VCaP (cell line): ENCODE results near the gene HES3.
A peak's percentile ranks its signal among the peaks of the same experiment; 100 is the strongest.

Source experiments
- H3K27ac ChIP-seq: fragments of 450-650 bp; 2 replicates; pipeline ENCODE4 v1.5.1; 2017
- TF ChIP-seq, protein P1 (sequence below): fragments of 450-650 bp; conservative IDR thresholded peaks from 2 replicates; pipeline ENCODE4 v1.5.1; 2017; ENCODE audit warnings: mild to moderate bottlenecking, moderate library complexity

The HES3 gene, protein sequence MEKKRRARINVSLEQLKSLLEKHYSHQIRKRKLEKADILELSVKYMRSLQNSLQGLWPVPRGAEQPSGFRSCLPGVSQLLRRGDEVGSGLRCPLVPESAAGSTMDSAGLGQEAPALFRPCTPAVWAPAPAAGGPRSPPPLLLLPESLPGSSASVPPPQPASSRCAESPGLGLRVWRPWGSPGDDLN

DNA sequence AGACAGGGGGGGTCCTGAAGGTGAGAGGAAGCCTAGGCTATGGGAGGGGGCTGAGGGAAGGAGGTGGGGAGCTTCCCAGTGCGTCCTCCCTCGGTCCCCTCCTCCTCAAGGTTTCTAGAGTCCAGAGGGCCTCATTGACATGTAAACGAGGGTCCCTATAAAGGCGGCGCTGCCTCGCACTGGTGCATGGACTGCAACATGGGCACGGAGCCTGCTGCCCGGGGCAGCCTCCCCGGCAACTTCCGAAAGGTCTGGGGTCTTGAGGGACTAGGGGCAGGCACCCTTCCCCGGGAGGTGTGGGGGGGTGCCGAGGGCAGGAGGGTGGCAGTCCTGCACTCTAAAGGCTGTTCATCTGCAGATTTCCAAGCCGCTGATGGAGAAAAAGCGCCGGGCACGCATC, at the start of gene HES3:
Gene HES3 (plus strand): TSS at position 187 of the 400 bp plus-strand sequence. CDS start 187 bp downstream, at position 374.
- H3K27ac ChIP-seq = peak within 1 kb of the TSS; percentile 71
- TF ChIP-seq, protein P1, sequence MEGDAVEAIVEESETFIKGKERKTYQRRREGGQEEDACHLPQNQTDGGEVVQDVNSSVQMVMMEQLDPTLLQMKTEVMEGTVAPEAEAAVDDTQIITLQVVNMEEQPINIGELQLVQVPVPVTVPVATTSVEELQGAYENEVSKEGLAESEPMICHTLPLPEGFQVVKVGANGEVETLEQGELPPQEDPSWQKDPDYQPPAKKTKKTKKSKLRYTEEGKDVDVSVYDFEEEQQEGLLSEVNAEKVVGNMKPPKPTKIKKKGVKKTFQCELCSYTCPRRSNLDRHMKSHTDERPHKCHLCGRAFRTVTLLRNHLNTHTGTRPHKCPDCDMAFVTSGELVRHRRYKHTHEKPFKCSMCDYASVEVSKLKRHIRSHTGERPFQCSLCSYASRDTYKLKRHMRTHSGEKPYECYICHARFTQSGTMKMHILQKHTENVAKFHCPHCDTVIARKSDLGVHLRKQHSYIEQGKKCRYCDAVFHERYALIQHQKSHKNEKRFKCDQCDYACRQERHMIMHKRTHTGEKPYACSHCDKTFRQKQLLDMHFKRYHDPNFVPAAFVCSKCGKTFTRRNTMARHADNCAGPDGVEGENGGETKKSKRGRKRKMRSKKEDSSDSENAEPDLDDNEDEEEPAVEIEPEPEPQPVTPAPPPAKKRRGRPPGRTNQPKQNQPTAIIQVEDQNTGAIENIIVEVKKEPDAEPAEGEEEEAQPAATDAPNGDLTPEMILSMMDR = no peak

DNA sequence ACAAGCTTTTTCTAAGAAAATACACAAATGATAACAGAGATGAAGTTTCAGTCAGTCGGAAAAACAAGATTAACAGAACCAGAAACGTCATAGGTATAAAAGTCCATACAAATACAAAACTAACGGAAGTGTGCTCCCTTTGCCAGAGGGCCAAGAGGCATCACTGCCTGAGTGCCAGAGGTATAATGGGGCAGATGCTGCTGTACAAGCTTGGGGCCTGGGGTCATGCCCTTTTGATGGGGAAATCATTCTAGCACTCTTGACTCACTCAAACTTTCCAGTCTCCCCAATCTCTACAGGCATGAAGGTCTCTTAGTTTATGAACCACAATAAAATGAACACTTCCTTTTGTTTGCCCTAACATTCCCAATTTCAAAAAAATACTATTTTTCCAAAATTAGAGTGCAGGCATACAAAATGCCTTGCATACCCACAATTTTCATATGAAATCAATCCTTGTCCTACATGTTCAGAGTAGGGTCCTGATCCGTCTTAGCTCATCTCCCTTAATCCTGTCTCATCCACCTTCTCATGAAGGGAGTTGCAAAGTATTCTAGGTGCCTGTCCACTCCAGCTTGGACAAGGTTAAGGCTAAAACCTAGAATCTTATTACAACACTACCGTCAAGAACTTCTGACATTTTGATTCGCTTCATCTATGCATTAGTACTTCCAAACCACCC, 46.1 kb upstream of the HES3 start:
- TF ChIP-seq, protein P1 = no peak
- peak overlapping the region; percentile 98 for H3K27ac ChIP-seq

DNA sequence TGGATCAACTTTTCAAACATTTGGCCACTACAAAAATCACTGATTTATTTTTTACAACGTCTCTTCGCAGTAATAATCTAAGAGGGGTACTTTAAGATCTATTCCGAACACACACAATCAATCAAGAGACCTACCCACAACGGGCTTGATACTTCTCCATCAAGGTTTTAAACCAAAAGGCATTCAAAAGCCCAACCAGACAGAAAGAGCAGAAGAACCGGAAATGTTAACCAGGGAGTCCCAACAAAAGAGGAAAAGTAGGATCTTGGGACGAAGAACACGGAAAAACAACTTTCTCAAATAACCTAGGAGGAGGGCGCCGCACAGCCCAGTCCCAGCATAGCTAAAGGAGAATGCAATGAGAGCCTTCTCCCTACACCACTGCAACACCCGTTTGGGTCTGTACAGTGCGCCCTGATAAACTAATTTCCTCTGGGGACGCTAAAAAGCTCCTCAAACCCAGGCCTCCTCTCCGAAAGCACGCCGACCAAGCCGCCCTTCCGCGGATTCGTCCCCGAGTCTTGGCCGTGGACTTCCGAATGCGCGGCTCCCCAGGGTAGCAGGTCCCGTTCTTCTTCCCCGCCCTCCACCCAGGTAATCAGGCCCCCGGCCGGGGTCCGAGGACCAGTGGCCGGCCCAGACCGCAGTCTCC, 45.2 kb upstream of the HES3 start:
- TF ChIP-seq, protein P1 = no peak
- H3K27ac ChIP-seq = peak overlapping the region; percentile 98

DNA sequence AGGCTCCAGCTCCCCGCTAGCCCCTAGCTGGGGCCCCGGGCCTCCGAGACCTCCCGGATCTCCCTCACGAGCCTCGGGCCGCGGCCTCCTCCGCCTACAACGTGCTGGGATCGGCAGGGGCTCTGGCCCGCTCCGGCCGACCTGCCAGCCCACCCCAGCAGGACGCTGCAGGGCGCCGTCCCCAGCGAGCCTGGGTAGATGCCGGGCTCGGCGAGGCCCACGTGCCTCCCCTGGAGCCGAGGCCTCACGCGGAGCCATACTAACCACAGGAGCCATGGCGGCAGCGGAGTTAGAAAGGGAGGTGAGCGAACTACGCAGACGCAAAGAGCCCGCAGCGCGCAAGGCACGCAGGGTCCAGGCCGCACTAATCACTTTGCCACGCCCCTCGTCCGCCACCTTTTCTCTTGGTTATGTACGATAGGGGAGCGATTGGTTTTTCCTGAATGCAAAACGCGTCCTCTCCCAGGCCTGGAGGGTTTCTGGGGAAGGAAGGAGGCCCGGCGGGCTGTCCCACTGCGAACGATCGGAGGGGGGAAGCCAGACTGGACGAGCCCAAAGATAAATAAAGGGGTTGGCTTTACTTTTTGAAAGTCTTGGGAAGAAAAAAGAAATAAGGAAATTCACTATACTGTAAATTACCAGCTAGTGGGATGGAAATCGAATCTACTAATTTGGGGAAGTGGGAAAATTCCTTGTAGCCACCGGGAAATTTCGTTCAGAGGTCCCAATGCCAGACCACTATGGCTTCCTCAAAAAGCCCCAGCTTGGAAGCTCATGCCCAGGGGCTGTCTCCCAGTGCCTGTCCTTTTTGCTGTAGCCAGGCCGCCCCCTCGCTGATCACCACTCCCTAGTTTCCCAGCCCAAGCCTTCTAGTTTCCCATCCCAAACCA, 44.4 kb upstream of the HES3 start, which contains the start of gene RPL22:
Gene RPL22 (minus strand): TSS at position 298 of the 890 bp plus-strand sequence. CDS start 22 bp downstream, at position 276.
- peak within 1 kb of the TSS; percentile 98 for H3K27ac ChIP-seq
- TF ChIP-seq, protein P1 = no peak

DNA sequence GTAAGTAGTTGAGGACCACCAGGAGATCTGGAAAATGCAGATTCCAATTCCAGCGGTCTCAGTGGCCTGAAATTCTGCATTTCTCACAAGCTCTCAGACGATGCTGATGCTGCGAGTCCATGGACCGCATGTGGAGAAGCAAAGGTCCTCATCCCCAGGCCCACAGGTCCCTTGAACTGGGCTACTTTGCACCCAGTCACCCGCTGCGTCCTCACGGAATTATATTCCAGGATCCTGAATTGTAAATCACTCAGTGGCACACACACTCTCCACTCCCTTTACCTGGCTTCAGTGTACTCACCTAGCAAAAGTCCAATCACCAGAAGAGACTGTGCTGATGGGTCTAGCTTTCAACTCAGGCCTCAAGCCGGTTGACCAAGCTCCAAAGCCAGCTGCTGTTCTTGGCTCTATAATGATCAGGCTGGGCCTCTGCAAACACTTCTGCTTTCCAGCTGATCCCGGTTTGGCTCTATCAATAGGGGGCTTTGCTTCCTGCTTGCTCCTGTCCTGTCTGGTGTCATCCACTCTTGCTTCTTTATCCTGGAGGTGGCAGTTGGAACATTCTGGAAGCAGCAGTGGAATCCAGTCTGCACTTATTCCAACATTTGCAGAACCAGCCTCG, 43.7 kb upstream of the HES3 start:
- H3K27ac ChIP-seq = peak overlapping the region; percentile 98
- TF ChIP-seq, protein P1 = no peak

DNA sequence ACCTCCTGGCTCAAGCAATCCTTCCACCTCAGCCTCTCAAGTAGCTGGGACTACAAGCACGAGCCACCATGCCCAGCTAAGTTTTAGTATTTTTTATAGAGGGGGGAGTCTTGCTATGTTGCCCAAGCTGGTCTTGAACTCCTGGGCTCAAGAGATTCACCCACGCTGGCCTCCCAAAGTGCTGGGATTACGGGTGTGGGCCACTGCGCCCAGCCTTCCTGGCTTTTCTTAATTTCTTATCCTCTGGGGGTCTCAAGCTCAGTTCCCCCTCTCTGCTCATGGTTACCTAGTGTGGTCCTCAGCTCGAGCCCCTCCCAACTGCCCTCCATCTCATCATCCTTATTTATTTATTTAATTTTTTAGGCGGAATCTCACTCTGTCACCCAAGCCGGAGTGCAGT, 41.7 kb upstream of the HES3 start:
- TF ChIP-seq, protein P1 = no peak
- H3K27ac ChIP-seq = no peak overlapping the region
